NCI-H2227 (cell line): ENCODE results near the gene OR11H1.
A peak's percentile ranks its signal among the peaks of the same experiment; 100 is the strongest.
"Not testable (repeated sequence)": the region's sequence is repeated elsewhere in the genome, so short reads cannot be mapped to it uniquely, and the experiment has no call there.

Source experiments
- DNase-seq: peaks from one replicate; lab custom pipeline; 2025; ENCODE audit not compliant: unreplicated experiment; lab: John Stamatoyannopoulos, UW

The OR11H1 gene, protein sequence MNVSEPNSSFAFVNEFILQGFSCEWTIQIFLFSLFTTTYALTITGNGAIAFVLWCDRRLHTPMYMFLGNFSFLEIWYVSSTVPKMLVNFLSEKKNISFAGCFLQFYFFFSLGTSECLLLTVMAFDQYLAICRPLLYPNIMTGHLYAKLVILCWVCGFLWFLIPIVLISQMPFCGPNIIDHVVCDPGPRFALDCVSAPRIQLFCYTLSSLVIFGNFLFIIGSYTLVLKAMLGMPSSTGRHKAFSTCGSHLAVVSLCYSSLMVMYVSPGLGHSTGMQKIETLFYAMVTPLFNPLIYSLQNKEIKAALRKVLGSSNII

DNA sequence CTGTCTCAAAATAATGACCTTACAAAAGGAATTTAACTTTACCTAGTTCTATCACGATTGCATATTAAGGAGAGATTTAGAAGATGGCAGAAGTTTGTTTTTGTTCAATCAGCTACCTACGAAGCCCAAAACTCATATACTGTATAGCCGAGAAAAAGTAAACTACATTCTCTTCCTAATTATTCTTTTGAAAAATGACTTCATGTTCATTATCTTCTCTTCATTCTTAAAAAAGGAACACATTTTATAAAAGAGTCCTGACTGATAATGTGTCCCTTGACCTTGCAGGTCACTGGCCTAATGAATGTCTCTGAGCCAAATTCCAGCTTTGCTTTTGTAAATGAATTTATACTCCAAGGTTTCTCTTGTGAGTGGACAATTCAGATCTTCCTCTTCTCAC, at the start of gene OR11H1:
TSS of gene OR11H1 (plus strand) at position 301 of the 400 bp plus-strand sequence. CDS start at position 301, 0 bp downstream.
- DNase-seq = not testable (repeated sequence)

DNA sequence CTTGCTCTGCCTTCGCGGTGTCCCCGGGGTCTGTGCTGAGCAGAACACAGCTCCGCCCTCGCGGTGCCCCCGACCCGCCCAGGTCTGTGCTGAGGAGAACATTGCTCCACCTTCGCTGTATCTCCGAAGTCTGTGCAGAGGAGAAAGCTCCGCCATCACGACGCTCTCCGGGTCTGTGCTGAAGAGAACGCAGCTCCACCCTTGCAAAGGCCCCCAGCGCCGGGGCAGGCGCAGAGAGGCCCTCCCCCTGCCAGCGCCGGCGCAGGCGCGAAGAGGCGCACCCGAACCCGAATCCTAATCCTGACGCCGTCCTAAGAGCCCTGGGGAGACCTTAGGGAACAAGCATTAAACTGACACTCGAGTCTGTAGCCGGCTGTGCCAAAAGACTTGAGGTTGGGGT, 18.0 kb upstream of the OR11H1 start:
- peak; percentile 2 for DNase-seq

DNA sequence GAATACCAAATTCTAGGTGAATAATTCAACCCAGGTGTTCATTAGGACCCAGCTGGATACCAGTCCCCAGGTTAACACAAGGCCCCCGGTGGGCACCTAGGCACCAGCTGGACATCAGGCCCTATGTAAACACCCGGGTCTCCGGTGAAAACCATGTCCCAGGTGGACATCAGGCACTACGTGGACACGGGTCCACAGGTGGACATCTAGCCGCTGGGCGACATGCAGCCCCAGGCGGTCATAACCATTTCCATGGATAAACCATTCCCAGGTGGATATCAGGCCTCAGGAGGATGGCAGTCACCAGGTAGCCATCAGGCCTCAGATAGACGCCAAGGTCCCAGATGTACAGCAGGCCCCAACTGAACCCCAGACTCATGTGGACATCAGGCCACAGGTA, 12.1 kb upstream of the OR11H1 start:
- not testable (repeated sequence) for DNase-seq

- not testable (repeated sequence) for DNase-seq
Measured at GRCh38 chr22:15553767-15554166, 25.8 kb downstream of the OR11H1 start.

GRCh38 chr22:15563461-15563860, 35.5 kb downstream of the OR11H1 start:
- not testable (repeated sequence) for DNase-seq

DNA sequence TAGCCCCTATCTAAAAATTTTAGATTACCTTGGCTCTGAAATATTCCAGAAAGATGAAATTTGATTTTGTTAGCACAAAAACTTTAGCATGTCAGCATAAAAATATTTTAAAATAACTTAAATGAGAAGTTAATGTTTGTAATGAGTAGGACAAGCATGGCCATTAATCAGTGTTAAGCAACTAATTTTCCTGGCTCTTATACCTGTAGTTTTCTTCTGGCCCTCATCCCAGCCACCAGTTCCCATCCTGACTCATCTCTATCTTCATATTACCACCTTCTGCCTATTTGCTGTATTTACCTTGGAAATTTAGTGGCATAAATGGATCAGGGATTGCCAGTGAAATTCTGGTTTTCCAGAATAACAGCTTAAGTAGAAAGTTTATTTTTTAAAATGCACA, 37.1 kb downstream of the OR11H1 start:
- not testable (repeated sequence) for DNase-seq
